NCI-H2081 (cell line): Measurements from ENCODE around the gene RANBP17.

Source experiments
- DNase-seq, 2 experiments: peaks; one replicate each; lab custom pipeline; 2025; lab: John Stamatoyannopoulos, UW

RANBP17 gene

DNA sequence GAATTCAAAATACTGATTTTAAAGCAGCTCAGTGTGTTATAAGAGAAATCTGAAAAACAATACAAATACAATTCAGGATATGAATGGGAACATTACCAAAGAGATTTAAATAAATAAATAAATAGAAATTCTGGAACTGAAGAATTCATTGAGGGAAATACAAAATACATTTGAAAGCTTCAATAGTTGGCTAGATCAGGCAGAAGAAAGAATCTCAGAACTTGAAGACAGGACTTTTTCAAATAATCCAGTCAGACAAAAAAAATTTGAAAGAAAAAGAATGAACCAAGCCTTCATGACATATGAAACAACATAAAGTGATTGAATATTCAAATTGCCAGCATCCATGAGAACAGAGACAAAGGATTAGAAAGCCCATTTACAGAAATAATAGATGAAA, 387.6 kb downstream of the RANBP17 start:
- DNase-seq, result no peak

GRCh38 chr5:171250738-171251137, 388.9 kb downstream of the RANBP17 start:
- no peak for DNase-seq

DNA sequence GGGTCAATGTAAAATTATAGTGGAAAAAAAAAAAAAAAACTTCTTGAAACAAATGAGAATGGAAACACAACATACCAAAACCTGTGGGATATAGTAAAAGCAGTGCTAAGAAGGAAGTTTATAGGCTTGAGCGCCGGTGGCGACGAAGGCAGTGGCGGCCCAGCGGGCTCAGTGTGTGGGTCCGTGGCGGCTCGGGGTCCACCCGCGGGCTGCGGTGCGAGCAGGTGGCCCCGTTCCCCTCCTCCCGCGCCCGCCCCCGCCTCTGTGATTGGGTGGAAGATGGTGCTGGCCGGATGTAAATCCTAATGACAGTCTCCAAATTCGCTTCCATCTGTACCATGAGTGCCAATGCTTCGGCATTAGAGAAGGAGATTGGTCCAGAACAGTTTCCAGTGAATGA, 389.7 kb downstream of the RANBP17 start:
- DNase-seq, result no peak

DNA sequence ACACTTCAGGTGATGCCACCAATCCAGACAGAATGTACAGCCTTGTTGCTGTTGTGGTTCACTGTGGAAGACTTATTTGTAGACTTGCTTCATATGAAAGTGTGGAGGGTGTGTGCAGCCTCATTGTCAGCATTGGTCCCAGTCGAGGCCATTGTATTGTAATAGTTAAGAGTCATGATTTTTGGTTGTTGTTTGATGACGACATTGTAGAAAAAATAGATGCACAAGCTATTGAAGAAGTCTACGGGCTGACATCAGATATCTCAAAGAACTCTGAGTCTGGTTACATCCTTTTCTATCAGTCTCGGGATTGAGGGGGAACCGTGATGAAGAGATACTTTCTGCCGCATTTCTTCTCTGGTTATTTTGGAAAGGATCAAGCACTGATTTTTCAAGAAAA, 390.9 kb downstream of the RANBP17 start:
- DNase-seq, result no peak

- DNase-seq, result no peak
Observed at GRCh38 chr5:171258737-171259415, 397.1 kb downstream of the RANBP17 start.

DNA sequence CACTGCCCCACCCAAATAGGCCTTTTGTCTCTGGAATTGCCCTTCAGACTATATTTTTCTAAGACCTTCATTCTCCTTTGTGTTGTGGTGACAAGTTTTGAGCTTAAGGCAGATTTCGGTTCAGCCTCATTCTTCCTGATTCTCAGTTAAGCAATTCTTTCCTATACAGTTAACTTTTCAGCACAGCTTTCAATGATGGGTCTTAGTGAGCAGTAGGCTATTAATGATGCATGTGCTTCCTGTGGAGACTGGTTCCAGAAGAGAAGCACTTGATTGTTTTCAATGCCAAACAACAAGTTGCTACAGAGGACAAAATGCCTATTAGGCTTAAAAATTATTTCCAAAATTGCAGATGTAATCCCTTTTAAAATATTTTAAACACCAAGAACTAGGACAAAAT, 399.5 kb downstream of the RANBP17 start:
- no peak for DNase-seq

DNA sequence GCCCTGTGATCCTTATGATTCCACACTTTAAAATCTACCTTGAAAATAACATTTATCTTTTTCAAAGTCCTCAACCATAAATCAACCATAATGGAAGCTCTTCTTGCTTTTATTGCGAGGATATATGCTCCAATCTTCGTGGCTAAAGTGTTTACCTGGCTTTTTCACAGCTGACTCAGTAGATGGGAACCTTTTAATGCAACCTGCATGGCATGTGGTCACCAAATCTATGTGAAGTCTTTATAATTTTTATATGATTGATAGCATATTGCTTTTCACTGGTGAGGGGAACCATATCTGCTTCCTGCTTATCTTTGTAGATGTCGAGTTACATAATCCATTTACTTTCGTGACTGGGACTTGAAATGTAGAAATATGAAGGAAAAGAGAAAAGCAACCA, 400.1 kb downstream of the RANBP17 start:
- DNase-seq, result no peak

GRCh38 chr5:171263181-171263580, 401.4 kb downstream of the RANBP17 start:
- no peak for DNase-seq

DNA sequence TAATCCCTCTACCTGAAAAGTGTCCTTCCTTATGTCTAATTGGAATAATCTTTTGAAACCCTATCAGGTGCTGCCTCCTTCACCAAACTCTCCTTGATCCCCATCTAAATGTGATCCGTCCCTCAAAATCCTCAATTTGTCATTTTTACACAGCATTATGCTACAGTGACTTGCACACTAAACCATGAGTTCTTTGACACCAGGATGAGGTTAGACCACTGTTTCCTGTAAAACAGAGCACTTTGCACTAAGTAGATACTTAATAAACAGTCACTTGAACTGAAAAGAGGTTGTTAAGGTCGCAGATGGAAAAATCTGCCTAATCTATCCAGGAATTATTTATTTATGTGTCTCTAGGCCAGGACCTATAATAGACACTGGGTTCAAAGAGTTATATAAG, 403.0 kb downstream of the RANBP17 start:
- no peak for DNase-seq

- no peak for DNase-seq
Observed at GRCh38 chr5:171268700-171269620, 407.1 kb downstream of the RANBP17 start.

GRCh38 chr5:171269717-171270116, 407.9 kb downstream of the RANBP17 start:
- DNase-seq, result no peak

DNA sequence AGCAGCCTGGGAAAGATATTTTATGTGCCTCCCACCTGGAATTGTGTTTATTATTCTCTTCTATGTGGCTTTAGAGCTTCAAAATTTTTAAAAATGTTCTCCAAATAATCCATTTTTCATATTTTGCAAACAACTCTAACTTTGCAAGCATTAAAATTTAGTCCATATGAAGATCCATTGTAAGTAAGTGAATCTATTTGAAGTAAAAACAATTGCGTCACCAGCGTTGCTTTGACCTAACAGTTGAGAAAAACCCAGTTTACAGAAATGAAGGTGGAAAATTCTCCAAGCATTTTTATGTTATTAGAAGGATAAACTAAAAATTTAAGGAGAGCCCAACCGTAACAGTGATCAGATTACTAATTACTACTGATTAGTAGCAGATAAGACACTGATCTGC, 408.3 kb downstream of the RANBP17 start:
- DNase-seq, result no peak

- no peak for DNase-seq
Observed at GRCh38 chr5:171271798-171272197, 410.0 kb downstream of the RANBP17 start.

DNA sequence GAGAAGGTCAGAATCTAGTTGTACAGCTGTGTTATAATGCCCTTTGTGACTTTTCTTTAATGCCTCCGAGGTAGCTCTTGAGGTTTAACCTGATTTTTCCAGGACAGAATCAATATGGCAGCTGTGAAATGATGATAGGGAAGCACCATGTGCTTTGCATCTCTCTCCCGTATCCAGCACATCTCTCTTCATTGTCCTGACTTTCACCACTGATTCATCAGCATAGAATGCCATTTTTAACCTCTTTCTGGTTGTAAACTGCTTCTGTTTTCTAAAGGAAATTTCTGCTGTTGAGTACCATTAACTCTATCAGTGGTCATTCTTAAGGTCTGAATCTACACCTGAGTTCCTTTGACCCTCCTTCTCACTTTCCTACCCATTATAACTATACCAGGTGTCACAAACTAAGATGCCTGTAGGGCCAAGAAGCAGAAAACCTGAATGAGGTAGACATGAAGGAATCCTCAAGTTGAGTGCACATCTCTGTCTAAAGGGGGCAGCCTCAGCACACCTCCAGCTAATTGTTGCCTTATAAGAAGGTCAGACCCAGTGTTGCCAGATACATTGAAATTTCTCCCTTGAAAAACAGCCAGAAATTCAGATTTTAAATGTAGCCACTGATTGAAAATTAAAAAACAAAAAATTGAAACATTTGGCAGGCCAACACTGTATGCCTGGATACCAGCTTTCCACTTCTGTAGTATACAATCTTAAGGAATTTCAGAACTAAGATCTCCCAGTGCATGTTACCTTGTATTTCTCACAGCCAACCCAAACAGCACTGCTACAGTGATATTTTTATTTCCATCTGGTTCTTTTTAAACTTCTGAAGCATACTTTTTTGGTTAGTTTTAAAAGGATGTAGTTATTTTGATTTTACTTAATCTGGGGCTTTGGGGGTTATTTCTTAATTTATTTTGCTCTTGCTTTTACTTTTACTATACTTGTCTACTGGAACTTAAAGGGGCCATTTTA, 411.5 kb downstream of the RANBP17 start:
- peak in 1 of 2 experiments; percentile 1 for DNase-seq

GRCh38 chr5:171275841-171276544, 414.2 kb downstream of the RANBP17 start:
- DNase-seq, result peak in 1 of 2 experiments; percentile 32

GRCh38 chr5:171283753-171284152, 421.9 kb downstream of the RANBP17 start:
- DNase-seq, result no peak

- DNase-seq, result no peak
Observed at GRCh38 chr5:171285465-171285864, 423.6 kb downstream of the RANBP17 start.

DNA sequence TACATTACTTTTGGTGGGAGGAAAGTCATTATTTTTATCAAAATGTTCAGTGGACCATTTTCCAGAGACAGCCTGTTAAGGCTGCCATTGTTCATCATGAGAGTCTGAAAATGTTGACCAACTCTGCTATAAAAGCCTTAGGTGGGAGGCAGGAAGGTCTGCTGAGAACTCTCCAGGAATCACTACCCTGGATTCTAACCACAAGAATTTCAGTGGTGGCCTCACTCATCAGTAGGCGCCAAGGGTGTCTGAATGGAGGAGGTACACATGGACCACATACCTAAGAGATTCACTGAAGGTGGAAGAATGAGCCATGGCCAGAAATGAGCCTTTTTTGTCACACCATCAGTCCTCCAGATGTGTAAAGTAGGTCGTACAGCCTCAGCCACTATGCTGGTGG, 426.2 kb downstream of the RANBP17 start:
- DNase-seq, result no peak

GRCh38 chr5:171291371-171291770, 429.6 kb downstream of the RANBP17 start:
- DNase-seq, result no peak

DNA sequence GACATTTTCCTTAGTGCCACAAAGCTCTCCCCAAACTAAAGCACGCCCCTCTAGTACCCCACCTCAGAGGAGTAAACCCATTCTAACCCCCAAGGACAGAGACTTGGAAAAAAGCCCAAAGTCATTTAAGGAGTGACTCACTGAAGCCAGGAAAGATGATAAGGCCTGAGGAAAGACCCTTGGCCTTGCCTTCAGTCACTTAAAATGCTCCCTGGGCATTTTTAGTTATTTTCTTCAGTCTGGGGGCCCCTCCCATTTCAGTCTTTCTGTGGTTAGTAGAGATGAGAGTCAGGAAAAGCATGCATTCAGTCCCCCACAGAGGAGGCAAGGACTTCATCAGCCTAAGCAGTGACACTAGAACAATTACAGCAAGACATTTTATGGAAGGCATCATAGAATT, 433.5 kb downstream of the RANBP17 start:
- no peak for DNase-seq

DNA sequence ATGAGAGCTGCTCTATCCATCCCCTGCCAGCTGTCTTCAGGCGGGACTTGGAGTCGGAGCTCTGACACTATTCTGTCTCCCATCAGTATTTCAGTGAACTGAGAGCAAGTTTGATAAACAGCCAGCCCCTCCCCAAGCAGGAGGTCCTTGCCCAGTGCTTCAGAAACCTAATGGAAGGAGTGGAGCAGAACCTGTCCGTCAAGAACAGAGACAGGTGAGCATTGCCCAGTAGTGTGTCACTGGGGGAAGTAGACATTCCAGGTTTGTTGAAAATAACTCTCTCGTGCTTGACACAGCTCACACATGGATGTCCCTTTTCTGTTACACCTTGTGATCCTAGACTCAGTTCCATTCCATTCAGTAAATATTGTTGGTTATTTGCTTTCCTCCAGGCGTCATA, 434.0 kb downstream of the RANBP17 start:
- DNase-seq, result no peak
